ENCODE results near the gene NUP50. TPM values are rescaled to one million over a fixed set of nuclear protein-coding genes. Genes with fewer than 3 reads are reported as not detected.
A peak's percentile ranks its signal among the peaks of the same experiment; 100 is the strongest.

The NUP50 gene
- total and polyA plus RNA-seq, 2 of the 13 experiments (the other 11 are each of a cell fraction or from before 2014, with no cell fraction given), result 14.2 to 52.4 TPM

DNA sequence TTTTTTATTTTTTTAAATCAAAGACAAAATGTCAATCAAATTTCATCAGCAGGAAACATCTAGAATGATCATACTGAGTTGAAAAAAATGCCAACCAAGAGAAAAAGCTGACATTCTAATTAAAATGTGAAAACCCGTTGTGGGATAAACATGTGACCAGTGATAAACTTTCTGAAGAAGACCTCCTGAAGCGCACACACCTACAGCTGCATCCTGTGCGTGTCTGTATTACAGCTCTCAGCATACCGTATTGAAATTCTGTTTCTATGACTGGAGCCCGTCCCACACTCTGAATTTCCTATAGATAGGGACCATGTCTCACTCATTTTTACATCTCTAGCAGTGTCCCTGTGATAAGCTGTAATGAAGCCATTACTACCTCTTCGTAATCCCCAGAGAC is 12.2 kb upstream of the NUP50 start (continued):
- TF ChIP-seq SIN3A (IDR thresholded peaks at IDR 0.05; ENCODE audit: borderline replicate concordance, low read depth, low read length) (no peak), CBFB (CRISPR knock-in tag; IDR thresholded peaks at IDR 0.05) (no peak), STAT5B (CRISPR knock-in tag; IDR thresholded peaks at IDR 0.05) (no peak), KMT2B (CRISPR knock-in tag; IDR thresholded peaks at IDR 0.05) (no peak), JUNB (CRISPR knock-in tag; IDR thresholded peaks at IDR 0.05; ENCODE audit: borderline replicate concordance) (no peak)
- TF ChIP-seq, protein P1, sequence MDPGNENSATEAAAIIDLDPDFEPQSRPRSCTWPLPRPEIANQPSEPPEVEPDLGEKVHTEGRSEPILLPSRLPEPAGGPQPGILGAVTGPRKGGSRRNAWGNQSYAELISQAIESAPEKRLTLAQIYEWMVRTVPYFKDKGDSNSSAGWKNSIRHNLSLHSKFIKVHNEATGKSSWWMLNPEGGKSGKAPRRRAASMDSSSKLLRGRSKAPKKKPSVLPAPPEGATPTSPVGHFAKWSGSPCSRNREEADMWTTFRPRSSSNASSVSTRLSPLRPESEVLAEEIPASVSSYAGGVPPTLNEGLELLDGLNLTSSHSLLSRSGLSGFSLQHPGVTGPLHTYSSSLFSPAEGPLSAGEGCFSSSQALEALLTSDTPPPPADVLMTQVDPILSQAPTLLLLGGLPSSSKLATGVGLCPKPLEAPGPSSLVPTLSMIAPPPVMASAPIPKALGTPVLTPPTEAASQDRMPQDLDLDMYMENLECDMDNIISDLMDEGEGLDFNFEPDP (CRISPR knock-in tag; conservative IDR thresholded peaks at IDR 0.05), result no peak

DNA sequence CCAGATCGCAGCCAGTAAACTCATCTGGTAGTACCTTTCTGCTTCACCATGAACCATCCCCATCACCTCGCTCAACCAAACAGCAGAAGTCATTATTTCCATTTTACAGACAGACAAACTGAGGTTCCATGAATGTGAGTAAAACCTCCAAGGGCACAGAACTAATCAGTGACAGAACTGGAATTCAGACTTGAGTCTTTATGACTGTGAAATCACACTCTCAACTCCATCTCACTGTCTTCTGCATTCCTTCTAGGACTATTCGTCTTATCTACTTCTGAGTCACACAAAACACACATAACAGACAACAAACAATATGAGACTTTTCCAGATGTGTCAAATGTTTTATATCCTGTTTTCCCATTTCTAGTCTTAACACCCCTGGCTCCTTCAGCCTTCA is 9.3 kb upstream of the NUP50 start:
- Histone ChIP-seq H3K36me3 (replicated peaks in 1 of 2; ENCODE audit: control insufficient read depth in 1 of 2, insufficient read depth in 2 of 2, low read length in 2 of 2) (peaks cover 0 to 9% of the 10 kb centered on the region in 2 experiments; a peak in 2 of 5 replicates), H3K27ac (ENCODE audit: extremely low read length, insufficient read depth, low read length) (no peak overlapping the region), H4K20me1 (ENCODE audit: insufficient read depth, low read length) (no peaks in the 10 kb centered on the region), H3K4me2 (ENCODE audit: low read depth, low read length) (no peak overlapping the region), H3K27me3 (ENCODE audit: control insufficient read depth in 1 of 2, insufficient read depth in 2 of 2, low read length in 2 of 2) (no peaks in the 10 kb centered on the region), H3K79me2 (ENCODE audit: insufficient read depth, low read length) (no peaks in the 10 kb centered on the region), H3K4me1 (ENCODE audit: insufficient read depth, low read length) (peaks cover 17% of the 10 kb centered on the region), H3K9me3 (ENCODE audit: low read length) (no peaks in the 10 kb centered on the region), H3K4me3 (replicated peaks in 1 of 3; ENCODE audit: insufficient read depth in 1 of 3, low read depth in 2 of 3, low read length in 3 of 3) (no peak overlapping the region), H3K9ac (ENCODE audit: insufficient read depth, low read depth, low read length) (no peak overlapping the region), H2AFZ (ENCODE audit: low read length) (no peak overlapping the region)
- in situ Hi-C loops (cut with HindIII; ENCODE audit: extremely low pct_ligation_motif_present, low pct_unique_long_range_greater_than_20kb), result no loop called here
- DNase-seq (ENCODE audit: low spot score) (no peak), ATAC-seq (no peak), FAIRE-seq (no peak)
- ChIA-PET CTCF (ENCODE audit: low intra/inter-chr PET ratio, low total read pairs) (no interaction called here), POLR2A (no interaction called here)
- 87% methylated on average over 3 of the region's 3 CpGs for WGBS (ENCODE audit: low lambda C conversion rate)
- intact Hi-C loops (cut with micrococcal nuclease; ENCODE audit: unreplicated experiment), result no loop called here
- BruUV-seq (replicated peaks), result no TSS peak
- TF ChIP-seq, protein P2, sequence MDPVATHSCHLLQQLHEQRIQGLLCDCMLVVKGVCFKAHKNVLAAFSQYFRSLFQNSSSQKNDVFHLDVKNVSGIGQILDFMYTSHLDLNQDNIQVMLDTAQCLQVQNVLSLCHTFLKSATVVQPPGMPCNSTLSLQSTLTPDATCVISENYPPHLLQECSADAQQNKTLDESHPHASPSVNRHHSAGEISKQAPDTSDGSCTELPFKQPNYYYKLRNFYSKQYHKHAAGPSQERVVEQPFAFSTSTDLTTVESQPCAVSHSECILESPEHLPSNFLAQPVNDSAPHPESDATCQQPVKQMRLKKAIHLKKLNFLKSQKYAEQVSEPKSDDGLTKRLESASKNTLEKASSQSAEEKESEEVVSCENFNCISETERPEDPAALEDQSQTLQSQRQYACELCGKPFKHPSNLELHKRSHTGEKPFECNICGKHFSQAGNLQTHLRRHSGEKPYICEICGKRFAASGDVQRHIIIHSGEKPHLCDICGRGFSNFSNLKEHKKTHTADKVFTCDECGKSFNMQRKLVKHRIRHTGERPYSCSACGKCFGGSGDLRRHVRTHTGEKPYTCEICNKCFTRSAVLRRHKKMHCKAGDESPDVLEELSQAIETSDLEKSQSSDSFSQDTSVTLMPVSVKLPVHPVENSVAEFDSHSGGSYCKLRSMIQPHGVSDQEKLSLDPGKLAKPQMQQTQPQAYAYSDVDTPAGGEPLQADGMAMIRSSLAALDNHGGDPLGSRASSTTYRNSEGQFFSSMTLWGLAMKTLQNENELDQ (CRISPR knock-in tag; IDR thresholded peaks at IDR 0.05; ENCODE audit: borderline replicate concordance), result no peak
- TF ChIP-seq, protein P3, sequence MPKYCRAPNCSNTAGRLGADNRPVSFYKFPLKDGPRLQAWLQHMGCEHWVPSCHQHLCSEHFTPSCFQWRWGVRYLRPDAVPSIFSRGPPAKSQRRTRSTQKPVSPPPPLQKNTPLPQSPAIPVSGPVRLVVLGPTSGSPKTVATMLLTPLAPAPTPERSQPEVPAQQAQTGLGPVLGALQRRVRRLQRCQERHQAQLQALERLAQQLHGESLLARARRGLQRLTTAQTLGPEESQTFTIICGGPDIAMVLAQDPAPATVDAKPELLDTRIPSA (CRISPR knock-in tag; IDR thresholded peaks at IDR 0.05; ENCODE audit: borderline replicate concordance), result no peak
- TF ChIP-seq ZNF629 (CRISPR knock-in tag; conservative IDR thresholded peaks at IDR 0.05), result peak; percentile 87
